Heart left ventricle (tissue), 16 donors: ENCODE data around the gene RHCG. TPM values are rescaled to one million over a fixed set of nuclear protein-coding genes. Genes with fewer than 3 reads are reported as not detected.

Source experiments
- ATAC-seq, 4 donors: fragments of 200-7000 bp; cut with Tn5 transposase; one replicate each; pipeline ENCODE4 v1.9.1; 2020 to 2022; ENCODE audit warnings: moderate library complexity in 4 of 4, mild to moderate bottlenecking in 3 of 4, moderate number of reproducible peaks in 1 of 4
- DNase-seq, 5 donors: peaks; one replicate each; pipeline ENCODE4 v3.0.0-alpha.2; 2020
- H3K27ac ChIP-seq, 12 donors: fragments of 200-600 bp; sonication (generic) in 4 of 12; one replicate each; pipeline versions ENCODE4 v1.5.0 to v1.8.0; 2016 to 2022; ENCODE audit warnings: mild to moderate bottlenecking in 2 of 12
- H3K27me3 ChIP-seq, 9 donors: fragments of 200-600 bp; sonication (generic) in 2 of 9; one replicate each; pipeline versions ENCODE4 v1.5.1 to v1.8.0; 2016 to 2022; ENCODE audit warnings: mild to moderate bottlenecking in 3 of 9
- H3K36me3 ChIP-seq, 9 donors: fragments of 200-600 bp; sonication (generic) in 2 of 9; one replicate each; pipeline versions ENCODE4 v1.5.0 to v1.8.0; 2018 to 2022; ENCODE audit warnings: mild to moderate bottlenecking in 2 of 9
- H3K4me1 ChIP-seq, 12 donors: fragments of 200-600 bp; sonication (generic) in 4 of 12; one replicate each; pipeline versions ENCODE4 v1.5.0 to v1.8.0; 2016 to 2022; ENCODE audit warnings: mild to moderate bottlenecking in 3 of 12
- H3K4me3 ChIP-seq, 12 donors: fragments of 200-600 bp; sonication (generic) in 4 of 12; one replicate each; pipeline versions ENCODE4 v1.5.0 to v1.8.0; 2017 to 2022; ENCODE audit warnings: mild to moderate bottlenecking in 9 of 12, moderate library complexity in 4 of 12
- H3K9me3 ChIP-seq, 12 donors: fragments of 200-600 bp; sonication (generic) in 4 of 12; one replicate each; pipeline versions ENCODE4 v1.5.0 to v1.8.0; 2016 to 2022; ENCODE audit warnings: mild to moderate bottlenecking in 1 of 12
- CTCF ChIP-seq, 12 donors: fragments of 200-600 bp; sonication (generic) in 4 of 12; IDR thresholded peaks; one replicate each; pipeline versions ENCODE4 v1.5.0 to v1.8.0; 2018 to 2022; ENCODE audit warnings: antibody characterized with exemption in 12 of 12, mild to moderate bottlenecking in 5 of 12
- POLR2A ChIP-seq, 2 donors: fragments of 450-650 bp; IDR thresholded peaks; one replicate each; pipeline ENCODE4 v1.6.1; 2017; ENCODE audit warnings: antibody characterized with exemption in 2 of 2, mild to moderate bottlenecking in 2 of 2, moderate library complexity in 2 of 2
- WGBS, 4 donors: extraction: QIAGEN DNeasy Blood & Tissue Kit in 2 of 4; methylation state at CpG; one replicate each; pipeline versions ENCODE4 v1.1.5 to v1.1.7; 2013 to 2018; 5-methylcytosine and 5-hydroxymethylcytosine counted together
- intact Hi-C, 10 donors: fragments of 100-400 bp; cut with DNase I; formaldehyde crosslinking; loops; one replicate each; pipeline versions ENCODE4 v1.11.1 to v1.14.2; 2022
- polyA plus RNA-seq, 2 donors: library from polyadenylated mRNA; stranded (reverse); fragments of 200-250 nt; gene quantifications; one replicate each; pipeline ENCODE4 v1.2.3, GENCODE V29; 2013
- total RNA-seq, 9 donors: library from RNA; depleted of rRNA in 2 of 9; stranded (reverse); fragments of >200 nt in 2 of 9; fragmentation: NEBNext Ultra II Directional in 3 of 9; extraction: Animal tissue kit (Norgen Biotek cat#: 25700) in 3 of 9; gene quantifications; one replicate each; pipeline versions ENCODE4 v1.1.0 to v1.2.4, GENCODE V29; 2016 to 2023
- donor health status: ischemic (EF 13 %, LVEDD 7.1; RV severe dilation, severe dysfunction).
- donor health status: healthy with polysubstance abuse.
- donor health status: DM: no; HTN: yes; CAD: no.
- donor health status: DM: no; HTN: no; CAD: no.
- donor health status: ischemic (EF 25% LVEDD 6.9; RV normal size, moderate dysfunction).
- donor health status: ischemic (EF 25% LVEDD 5.7; RV mildly dilated, moderate dysfunction).
- donor health status: healthy.
- donor health status: DM: yes; HTN: yes; CAD: no.
- donor health status: ischemic (EF 35%, LVEDD 5.7; RV mildly dilated, moderate dysfunction).
- donor health status: nonischemic (EF 11% LVEDD 7.7; RV severe dilation, severe dysfunction).
- donor health status: DM: yes; HTN: yes; CAD: no.
- donor health status: PGD.
- donor health status: ischemic (EF 29% LVEDD 5.4; RV normal size, mild dysfunction).
- donor health status: nonischemic (EF 23%, LVEDD 6.1; RV moderate dilation, normal function).

The RHCG gene
- total and polyA plus RNA-seq, 11 donors: 0.20 to 2.9 (median 0.76) TPM; not detected in 4

GRCh38 chr15:89533861-89534544, 37.6 kb upstream of the RHCG start:
- no peak overlapping the region for H3K27ac ChIP-seq
- WGBS, 4 donors: 84 to 88% (median 85%) methylated on average over 4 of the region's 4 CpGs
- no peak for ATAC-seq
- no peaks in the 10 kb centered on the region for H3K4me1 ChIP-seq
- no peak for DNase-seq
- no peaks in the 10 kb centered on the region for H3K27me3 ChIP-seq
- no peak for TF ChIP-seq POLR2A (IDR thresholded peaks at IDR 0.05)
- TF ChIP-seq CTCF (IDR thresholded peaks at IDR 0.05): no peak
- H3K36me3 ChIP-seq: no peaks in the 10 kb centered on the region
- intact Hi-C loops: no loop called here
- H3K4me3 ChIP-seq: no peak overlapping the region
- H3K9me3 ChIP-seq: peaks cover 0 to 16% (median 8%) of the 10 kb centered on the region in 12 donors

- WGBS, 4 donors: 63 to 68% (median 65%) methylated on average over 6 of the region's 6 CpGs
Measured at GRCh38 chr15:89531796-89532537, 35.6 kb upstream of the RHCG start.

GRCh38 chr15:89530976-89531375, 34.6 kb upstream of the RHCG start:
- H3K27ac ChIP-seq: no peak overlapping the region
- 83 to 89% (median 86%) methylated on average over 5 of the region's 5 CpGs for WGBS, 4 donors
- H3K4me3 ChIP-seq: no peak overlapping the region
- no peaks in the 10 kb centered on the region for H3K4me1 ChIP-seq
- DNase-seq (no peak), ATAC-seq (no peak)
- peaks cover 0 to 5% (median 0%) of the 10 kb centered on the region in 12 donors for H3K9me3 ChIP-seq
- peaks cover 0 to 4% (median 0%) of the 10 kb centered on the region in 9 donors for H3K27me3 ChIP-seq
- intact Hi-C loops: no loop called here
- no peaks in the 10 kb centered on the region for H3K36me3 ChIP-seq
- TF ChIP-seq CTCF (IDR thresholded peaks at IDR 0.05): no peak
- TF ChIP-seq POLR2A (IDR thresholded peaks at IDR 0.05): no peak

More at GRCh38 chr15:89531796-89532537, 35.6 kb upstream of the RHCG start:
- Histone ChIP-seq H3K36me3 (no peaks in the 10 kb centered on the region), H3K27ac (no peak overlapping the region), H3K27me3 (peaks cover 0 to 3% (median 0%) of the 10 kb centered on the region in 9 donors), H3K4me1 (no peaks in the 10 kb centered on the region), H3K4me3 (no peak overlapping the region), H3K9me3 (peaks cover 0 to 5% (median 0%) of the 10 kb centered on the region in 12 donors)
- TF ChIP-seq POLR2A (IDR thresholded peaks at IDR 0.05): no peak
- no peak for TF ChIP-seq CTCF (IDR thresholded peaks at IDR 0.05)
- ATAC-seq (no peak), DNase-seq (no peak)
- intact Hi-C loops: no loop called here

- H3K4me3 ChIP-seq: no peak overlapping the region
- intact Hi-C loops: loop anchor here in 1 of 10 donors (10.0 kb wide), 1 partner anchor 64 kb away; no protein-coding TSS in a partner anchor
- H3K36me3 ChIP-seq: no peaks in the 10 kb centered on the region
- peaks cover 0 to under 1% (median 0%) of the 10 kb centered on the region in 12 donors for H3K9me3 ChIP-seq
- ATAC-seq (no peak), DNase-seq (no peak)
- no peaks in the 10 kb centered on the region for H3K4me1 ChIP-seq
- no peak overlapping the region for H3K27ac ChIP-seq
- peaks cover 0 to 4% (median 0%) of the 10 kb centered on the region in 9 donors for H3K27me3 ChIP-seq
- TF ChIP-seq POLR2A (IDR thresholded peaks at IDR 0.05) (no peak), CTCF (IDR thresholded peaks at IDR 0.05) (no peak)
- WGBS, 4 donors: 71 to 79% (median 75%) methylated on average over 6 of the region's 6 CpGs
Measured at GRCh38 chr15:89528757-89529352, 32.5 kb upstream of the RHCG start.
